A673 (cell line): Measurements from ENCODE around the gene SMOC1. TPM values are rescaled to one million over a fixed set of nuclear protein-coding genes. Genes with fewer than 3 reads are reported as not detected.

Source experiments
- BruUV-seq: library from RNA; stranded (reverse); fragments of 400-500 nt; replicated peaks from 2 replicates; lab custom pipeline; 2021; lab: Mats Ljungman, UMichigan
- CTCF ChIA-PET: fragments of 300-600 bp; sonication (Branson Sonifier 250); formaldehyde crosslinking; loops from one replicate; lab custom pipeline; 2022; ENCODE audit warnings: antibody characterized with exemption; lab: Charles Lee
- POLR2A ChIA-PET: fragments of 300-600 bp; sonication (Branson Sonifier 250); formaldehyde crosslinking; loops from one replicate; lab custom pipeline; 2022; ENCODE audit warnings: antibody characterized with exemption; ENCODE audit not compliant: low non-redundant PET; lab: Charles Lee
- DNase-seq: peaks from one replicate; pipeline ENCODE4 v3.0.0-alpha.2; 2015; ENCODE audit warnings: low spot score
- H3K27ac ChIP-seq: fragments of 200-600 bp; sonication (generic); 2 replicates; pipeline ENCODE4 v1.5.1; 2016; ENCODE audit warnings: mixed run types, low read depth, mild to moderate bottlenecking, mixed read lengths, antibody characterized with exemption, low read length; ENCODE audit not compliant: poor library complexity, severe bottlenecking
- H3K27me3 ChIP-seq: fragments of 200-600 bp; sonication (generic); replicated peaks from 2 replicates; pipeline ENCODE4 v1.6.1; 2017; ENCODE audit warnings: mixed run types, low read depth, mild to moderate bottlenecking, mixed read lengths, antibody characterized with exemption, low read length; ENCODE audit not compliant: insufficient read depth, poor library complexity
- H3K36me3 ChIP-seq: fragments of 200-600 bp; sonication (generic); 2 replicates; pipeline ENCODE4 v1.6.1; 2016; ENCODE audit warnings: mixed run types, mild to moderate bottlenecking, mixed read lengths, antibody characterized with exemption, low read length; ENCODE audit not compliant: insufficient read depth, poor library complexity, severe bottlenecking
- H3K4me1 ChIP-seq: fragments of 200-600 bp; sonication (generic); 2 replicates; pipeline ENCODE4 v1.6.1; 2017; ENCODE audit warnings: mixed run types, mild to moderate bottlenecking, mixed read lengths, antibody characterized with exemption, low read length; ENCODE audit not compliant: insufficient read depth, poor library complexity, severe bottlenecking
- H3K4me3 ChIP-seq: fragments of 200-600 bp; sonication (generic); 2 replicates; pipeline ENCODE4 v1.5.1; 2016; ENCODE audit warnings: low read depth, mixed run types, mild to moderate bottlenecking, mixed read lengths, low read length; ENCODE audit not compliant: poor library complexity, severe bottlenecking
- H3K9me3 ChIP-seq: fragments of 200-600 bp; sonication (generic); 2 replicates; pipeline ENCODE4 v1.6.1; 2016; ENCODE audit warnings: mixed run types, low read depth, mild to moderate bottlenecking, mixed read lengths, antibody characterized with exemption, low read length; ENCODE audit not compliant: poor library complexity, severe bottlenecking
- CTCF ChIP-seq: fragments of 300-800, 200-600 bp; sonication (generic); conservative IDR thresholded peaks from 2 replicates; pipeline ENCODE4 v1.5.1; 2017; ENCODE audit warnings: low read depth, mild to moderate bottlenecking, antibody characterized with exemption, low read length, moderate library complexity, mixed read lengths
- EZH2 ChIP-seq: fragments of 200-600 bp; sonication (generic); IDR thresholded peaks from 2 replicates; pipeline ENCODE4 v1.6.1; 2017; ENCODE audit warnings: borderline replicate concordance, low read depth, mild to moderate bottlenecking, mixed read lengths, antibody characterized with exemption, low read length; ENCODE audit not compliant: poor library complexity, severe bottlenecking
- intact Hi-C: fragments of 100-400 bp; cut with micrococcal nuclease; formaldehyde crosslinking; loops from one replicate; pipeline ENCODE4 v1.10.0; 2022; ENCODE audit not compliant: unreplicated experiment
- total RNA-seq: library from RNA; stranded (reverse); gene quantifications from 2 replicates; pipeline ENCODE4 v1.2.3, GENCODE V29; 2021

Gene SMOC1
- total RNA-seq, 1 experiment from 2014 or later, result not detected

DNA sequence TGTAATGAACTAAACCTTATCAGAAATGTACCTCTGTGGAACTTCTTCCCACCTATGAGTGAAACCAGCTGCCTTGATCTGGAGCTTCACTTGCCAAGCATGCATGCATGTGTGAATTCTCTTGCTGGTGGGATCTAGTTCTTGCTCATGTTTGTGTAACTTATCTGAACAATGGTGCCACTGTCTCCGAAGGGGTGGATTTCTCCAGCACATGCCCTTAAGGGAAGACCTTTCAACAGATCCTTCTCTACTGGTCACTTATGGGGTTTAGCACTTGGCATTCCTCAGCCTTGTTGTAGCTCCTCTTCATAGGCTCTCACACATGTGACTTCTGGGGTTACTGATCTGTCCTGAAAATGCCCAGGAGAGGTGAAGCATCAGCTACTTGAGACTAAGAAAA, 25.0 kb downstream of the SMOC1 start:
- intact Hi-C loops, result no loop called here
- Histone ChIP-seq H3K27ac (no peak overlapping the region), H3K9me3 (no peaks in the 10 kb centered on the region), H3K36me3 (no peaks in the 10 kb centered on the region), H3K27me3 (peaks cover 16% of the 10 kb centered on the region), H3K4me1 (no peaks in the 10 kb centered on the region), H3K4me3 (no peak overlapping the region)
- CTCF ChIA-PET, result no interaction called here
- no peak for DNase-seq
- POLR2A ChIA-PET, result no interaction called here
- TF ChIP-seq EZH2 (no peak), CTCF (no peak)
- no TSS peak for BruUV-seq

DNA sequence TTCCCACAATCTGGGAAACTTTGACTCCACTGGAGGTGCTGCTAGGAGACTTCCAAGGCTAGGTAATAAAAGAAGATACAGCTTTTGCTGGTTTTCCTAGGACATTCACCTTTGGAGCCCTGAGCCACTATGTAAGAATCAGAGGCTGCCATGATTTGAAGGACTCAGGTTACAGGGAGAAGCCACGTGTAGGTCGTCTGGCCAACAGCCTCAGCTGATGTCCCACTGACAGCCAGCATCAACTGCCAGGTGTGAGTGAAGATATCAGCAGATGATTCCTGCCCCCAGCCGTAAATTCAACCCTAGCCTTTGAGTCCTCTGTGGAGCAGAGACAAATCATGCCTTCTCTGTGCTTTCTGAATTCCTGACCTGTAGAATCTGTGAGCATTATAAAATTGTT, 27.0 kb downstream of the SMOC1 start:
- intact Hi-C loops, result no loop called here
- Histone ChIP-seq H3K4me1 (no peaks in the 10 kb centered on the region), H3K4me3 (no peak overlapping the region), H3K27me3 (peaks cover 26% of the 10 kb centered on the region), H3K9me3 (no peaks in the 10 kb centered on the region), H3K27ac (no peak overlapping the region), H3K36me3 (no peaks in the 10 kb centered on the region)
- ChIA-PET CTCF (no interaction called here), POLR2A (no interaction called here)
- TF ChIP-seq EZH2 (no peak), CTCF (no peak)
- BruUV-seq, result no TSS peak
- no peak for DNase-seq

- Histone ChIP-seq H3K4me1 (no peaks in the 10 kb centered on the region), H3K27me3 (peaks cover 26% of the 10 kb centered on the region), H3K9me3 (no peaks in the 10 kb centered on the region), H3K27ac (no peak overlapping the region), H3K36me3 (no peaks in the 10 kb centered on the region), H3K4me3 (no peak overlapping the region)
- TF ChIP-seq CTCF (no peak), EZH2 (no peak)
- intact Hi-C loops, result no loop called here
- ChIA-PET POLR2A (no interaction called here), CTCF (no interaction called here)
- DNase-seq, result no peak
- BruUV-seq, result no TSS peak
Measured at GRCh38 chr14:69909826-69910550, 30.8 kb downstream of the SMOC1 start.
